HUES64 (cell line): Measurements from ENCODE around the gene TXLNG.

Experiments used
- H3K27ac ChIP-seq: 2 replicates; pipeline ENCODE4 v1.7.0; 2013; ENCODE audit warnings: low read depth, low read length, inconsistent platforms
- H3K27me3 ChIP-seq: 2 replicates; pipeline ENCODE4 v1.6.1; 2013; ENCODE audit warnings: mild to moderate bottlenecking, low read length; ENCODE audit not compliant: insufficient read depth
- H3K36me3 ChIP-seq: 2 replicates; pipeline ENCODE4 v1.6.1; 2013; ENCODE audit warnings: mild to moderate bottlenecking, low read length; ENCODE audit not compliant: insufficient read depth
- H3K4me1 ChIP-seq: 2 replicates; pipeline ENCODE4 v1.6.1; 2013; ENCODE audit warnings: mild to moderate bottlenecking, low read length, moderate library complexity; ENCODE audit not compliant: insufficient read depth
- H3K4me3 ChIP-seq: 2 replicates; pipeline ENCODE4 v1.5.1; 2013; ENCODE audit warnings: mild to moderate bottlenecking, low read length, moderate library complexity
- H3K9ac ChIP-seq: 2 replicates; pipeline ENCODE4 v1.6.1; 2013; ENCODE audit warnings: mild to moderate bottlenecking, low read depth, low read length
- H3K9me3 ChIP-seq: 2 replicates; pipeline ENCODE4 v1.6.1; 2013; ENCODE audit warnings: low read depth, low read length; ENCODE audit not compliant: insufficient read depth
- WGBS: fragments of 150-250, 120-280 bp; methylation state at CpG from one replicate; pipeline ENCODE4 v1.1.7; 2013; ENCODE audit warnings: missing lambda C conversion rate; 5-methylcytosine and 5-hydroxymethylcytosine counted together

The TXLNG gene

GRCh38 chrX:16785247-16786138 is 773 bp upstream of the TXLNG start:
- H3K4me3 ChIP-seq: peak overlapping the region; percentile 86
- peaks cover 14% of the 10 kb centered on the region for H3K36me3 ChIP-seq
- 11% methylated on average over 33 of the region's 39 CpGs for WGBS
- no peaks in the 10 kb centered on the region for H3K27me3 ChIP-seq
- H3K27ac ChIP-seq: no peak overlapping the region; the same call in 1 of the 2 replicates
- H3K9me3 ChIP-seq: no peaks in the 10 kb centered on the region
- H3K9ac ChIP-seq: peak overlapping the region; percentile 68
- H3K4me1 ChIP-seq: no peaks in the 10 kb centered on the region

- Histone ChIP-seq H3K27me3 (no peaks in the 10 kb centered on the region), H3K9ac (peak overlapping the region; percentile 65), H3K27ac (no peak overlapping the region; the same call in 1 of the 2 replicates), H3K4me1 (no peaks in the 10 kb centered on the region), H3K9me3 (no peaks in the 10 kb centered on the region), H3K36me3 (peaks cover 26% of the 10 kb centered on the region), H3K4me3 (peak overlapping the region; percentile 86)
- 3% methylated on average over 65 of the region's 73 CpGs for WGBS
Measured at GRCh38 chrX:16786791-16787735, 797 bp downstream of the TXLNG start.

GRCh38 chrX:16788477-16788876 is 2.2 kb downstream of the TXLNG start:
- Histone ChIP-seq H3K4me1 (no peaks in the 10 kb centered on the region), H3K27ac (no peak overlapping the region), H3K4me3 (no peak overlapping the region), H3K36me3 (peaks cover 35% of the 10 kb centered on the region), H3K9ac (no peak overlapping the region), H3K27me3 (no peaks in the 10 kb centered on the region), H3K9me3 (no peaks in the 10 kb centered on the region)
- 93% methylated on average over 4 of the region's 5 CpGs for WGBS

- no peak overlapping the region for H3K9ac ChIP-seq
- 96% methylated on average over 2 of the region's 4 CpGs for WGBS
- H3K36me3 ChIP-seq: peaks cover 44% of the 10 kb centered on the region
- H3K4me3 ChIP-seq: no peak overlapping the region
- H3K4me1 ChIP-seq: no peaks in the 10 kb centered on the region
- no peaks in the 10 kb centered on the region for H3K27me3 ChIP-seq
- H3K9me3 ChIP-seq: no peaks in the 10 kb centered on the region
- no peak overlapping the region for H3K27ac ChIP-seq
Measured at GRCh38 chrX:16796298-16796697, 10.0 kb downstream of the TXLNG start.

- Histone ChIP-seq H3K27me3 (no peaks in the 10 kb centered on the region), H3K36me3 (peaks cover 37% of the 10 kb centered on the region), H3K27ac (no peak overlapping the region), H3K9me3 (no peaks in the 10 kb centered on the region), H3K9ac (no peak overlapping the region), H3K4me3 (no peak overlapping the region), H3K4me1 (no peaks in the 10 kb centered on the region)
- 95% methylated on average over 5 of the region's 5 CpGs for WGBS
Measured at GRCh38 chrX:16797358-16797757, 11.1 kb downstream of the TXLNG start.

GRCh38 chrX:16797841-16798240 is 11.6 kb downstream of the TXLNG start:
- no peak overlapping the region for H3K27ac ChIP-seq
- no peaks in the 10 kb centered on the region for H3K27me3 ChIP-seq
- no CpG with 5 or more reads among the region's 4 CpGs for WGBS
- no peak overlapping the region for H3K4me3 ChIP-seq
- H3K36me3 ChIP-seq: peaks cover 38% of the 10 kb centered on the region
- no peak overlapping the region for H3K9ac ChIP-seq
- no peaks in the 10 kb centered on the region for H3K4me1 ChIP-seq
- H3K9me3 ChIP-seq: no peaks in the 10 kb centered on the region

- H3K9ac ChIP-seq: no peak overlapping the region
- 0 out of 2 replicates have a peak, but pooled peaks cover 11% of the 10 kb centered on the region for H3K4me1 ChIP-seq
- H3K4me3 ChIP-seq: no peak overlapping the region
- H3K9me3 ChIP-seq: no peaks in the 10 kb centered on the region
- peaks cover 15% of the 10 kb centered on the region for H3K36me3 ChIP-seq
- 99% methylated on average over 5 of the region's 8 CpGs for WGBS
- H3K27ac ChIP-seq: no peak overlapping the region
- no peaks in the 10 kb centered on the region for H3K27me3 ChIP-seq
Measured at GRCh38 chrX:16804923-16805464, 18.7 kb downstream of the TXLNG start.

GRCh38 chrX:16807548-16807947 is 21.3 kb downstream of the TXLNG start:
- Histone ChIP-seq H3K4me3 (no peak overlapping the region), H3K4me1 (0 out of 2 replicates have a peak, but pooled peaks cover 11% of the 10 kb centered on the region), H3K27ac (no peak overlapping the region)

GRCh38 chrX:16807976-16808542 is 21.8 kb downstream of the TXLNG start:
- Histone ChIP-seq H3K4me1 (0 out of 2 replicates have a peak, but pooled peaks cover 11% of the 10 kb centered on the region), H3K9ac (no peak overlapping the region), H3K9me3 (no peaks in the 10 kb centered on the region), H3K4me3 (no peak overlapping the region), H3K27me3 (no peaks in the 10 kb centered on the region), H3K27ac (no peak overlapping the region), H3K36me3 (peaks cover 15% of the 10 kb centered on the region)
- WGBS: 73% methylated on average over 4 of the region's 4 CpGs

More at GRCh38 chrX:16807548-16807947, 21.3 kb downstream of the TXLNG start:
- Histone ChIP-seq H3K27me3 (no peaks in the 10 kb centered on the region), H3K36me3 (peaks cover 15% of the 10 kb centered on the region), H3K9me3 (no peaks in the 10 kb centered on the region), H3K9ac (no peak overlapping the region)

GRCh38 chrX:16814597-16814996 is 28.3 kb downstream of the TXLNG start:
- WGBS: no CpG with 5 or more reads among the region's 1 CpG

More at GRCh38 chrX:16814597-16814996, 28.3 kb downstream of the TXLNG start:
- H3K36me3 ChIP-seq: peaks cover 21% of the 10 kb centered on the region
- no peaks in the 10 kb centered on the region for H3K27me3 ChIP-seq
- no peak overlapping the region for H3K27ac ChIP-seq
- no peaks in the 10 kb centered on the region for H3K4me1 ChIP-seq
- no peak overlapping the region for H3K9ac ChIP-seq
- no peaks in the 10 kb centered on the region for H3K9me3 ChIP-seq
- H3K4me3 ChIP-seq: no peak overlapping the region
